ENCODE data around the gene STRN.
"Not testable (repeated sequence)": the region's sequence is repeated elsewhere in the genome, so short reads cannot be mapped to it uniquely, and the experiment has no call there.

STRN gene

GRCh38 chr2:36912695-36913094 is 53.6 kb downstream of the STRN start:
- in situ Hi-C loops (cut with MboI; ENCODE audit: low sequenced_read_pairs) = no loop called here

GRCh38 chr2:36911012-36911411 is 55.3 kb downstream of the STRN start:
- in situ Hi-C loops (cut with MboI; ENCODE audit: low sequenced_read_pairs) = no loop called here

- in situ Hi-C loops (cut with MboI; ENCODE audit: low sequenced_read_pairs) = no loop called here
These were observed 60.1 kb downstream of the STRN start for GRCh38 chr2:36906277-36906676.

GRCh38 chr2:36904636-36905035 is 61.7 kb downstream of the STRN start:
- in situ Hi-C loops (cut with MboI; ENCODE audit: low sequenced_read_pairs) = no loop called here

GRCh38 chr2:36902385-36903120 is 63.8 kb downstream of the STRN start:
- in situ Hi-C loops (cut with MboI; ENCODE audit: low sequenced_read_pairs) = no loop called here

GRCh38 chr2:36892805-36893204 is 73.5 kb downstream of the STRN start:
- in situ Hi-C loops (cut with MboI; ENCODE audit: low sequenced_read_pairs) = no loop called here

DNA sequence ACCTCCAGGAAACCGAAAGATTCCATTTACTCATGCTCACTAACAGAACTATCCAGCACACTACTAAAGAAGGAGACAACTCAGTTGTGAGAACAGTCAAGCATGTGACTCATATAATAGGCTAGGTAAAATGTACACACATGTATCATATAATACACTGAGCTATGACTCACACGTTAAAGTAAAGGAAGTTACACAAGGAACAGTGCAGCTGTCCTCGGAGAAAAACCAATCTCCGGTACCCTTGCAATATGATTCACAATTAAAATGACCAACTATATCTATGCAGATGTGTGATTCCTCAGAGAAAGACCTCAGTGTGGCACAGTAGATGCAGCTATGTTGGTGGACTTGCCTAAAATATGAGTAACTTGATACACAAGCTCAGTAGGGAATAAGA is 76.5 kb downstream of the STRN start:
- in situ Hi-C loops (cut with MboI; ENCODE audit: low sequenced_read_pairs) = no loop called here

GRCh38 chr2:36887095-36887494 is 79.2 kb downstream of the STRN start:
- in situ Hi-C loops (cut with MboI; ENCODE audit: low sequenced_read_pairs) = not testable (repeated sequence)

- in situ Hi-C loops (cut with MboI; ENCODE audit: low sequenced_read_pairs) = no loop called here
These were observed 79.7 kb downstream of the STRN start for GRCh38 chr2:36886664-36887063.

GRCh38 chr2:36885605-36886004 is 80.7 kb downstream of the STRN start:
- in situ Hi-C loops (cut with MboI; ENCODE audit: low sequenced_read_pairs) = no loop called here

- in situ Hi-C loops (cut with MboI; ENCODE audit: low sequenced_read_pairs) = no loop called here
These were observed 83.8 kb downstream of the STRN start for GRCh38 chr2:36882532-36882931.

DNA sequence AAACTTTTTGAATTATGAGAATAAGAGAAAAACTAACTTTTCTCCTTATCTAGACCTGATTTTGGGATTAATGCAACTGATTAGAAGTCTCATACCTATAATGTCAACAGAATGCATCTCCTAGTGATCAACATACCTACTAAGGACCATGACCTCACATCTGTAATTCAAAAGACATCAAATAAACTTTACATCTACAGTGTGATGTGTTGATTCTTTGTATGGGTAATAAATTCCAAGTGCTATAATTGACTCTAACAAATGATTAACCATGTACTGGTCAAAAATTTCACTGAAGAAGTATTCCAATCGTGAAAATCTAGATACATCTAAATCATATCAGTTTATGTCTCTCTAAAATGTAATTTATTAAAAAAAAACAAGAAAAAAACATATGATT is 84.5 kb downstream of the STRN start:
- in situ Hi-C loops (cut with MboI; ENCODE audit: low sequenced_read_pairs) = no loop called here

DNA sequence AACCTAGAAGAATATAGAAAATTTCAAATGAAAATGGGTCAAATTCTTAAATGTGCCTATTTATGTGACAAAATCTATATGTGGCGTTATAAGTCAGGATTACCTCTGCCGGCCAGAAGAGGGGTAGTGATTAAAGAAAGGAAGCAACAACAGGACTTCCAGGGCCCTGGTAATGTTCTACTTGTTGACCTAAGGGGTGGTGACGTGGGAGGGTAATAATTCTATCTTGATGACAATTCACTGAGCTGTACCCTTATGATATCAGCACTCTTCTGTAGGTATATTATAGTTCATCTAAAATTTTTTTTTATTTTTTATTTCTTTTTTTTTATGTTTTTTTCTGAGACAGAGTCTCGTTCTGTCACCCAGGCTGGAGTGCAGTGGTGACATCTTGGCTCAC is 87.9 kb downstream of the STRN start:
- in situ Hi-C loops (cut with MboI; ENCODE audit: low sequenced_read_pairs) = no loop called here

GRCh38 chr2:36871068-36871707 is 95.1 kb downstream of the STRN start:
- in situ Hi-C loops (cut with MboI; ENCODE audit: low sequenced_read_pairs) = no loop called here

DNA sequence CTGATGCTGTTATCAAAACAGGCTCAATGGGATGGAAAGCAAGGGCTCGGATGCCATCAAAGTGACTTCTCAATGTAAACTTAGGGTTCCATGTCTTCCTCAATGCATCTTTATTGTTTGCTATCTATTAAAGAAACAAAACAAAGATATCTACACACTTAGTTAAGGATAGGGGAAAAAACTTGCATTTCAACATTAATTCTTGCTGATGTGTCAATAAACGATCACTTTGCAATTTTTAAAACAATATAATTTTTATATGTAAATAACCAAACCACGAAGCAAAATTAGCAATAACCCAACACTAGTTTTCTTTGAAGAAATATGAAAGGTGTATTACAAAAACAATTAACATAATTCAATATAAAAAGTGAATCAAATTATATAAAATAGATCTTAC is 96.7 kb downstream of the STRN start:
- in situ Hi-C loops (cut with MboI; ENCODE audit: low sequenced_read_pairs) = no loop called here

DNA sequence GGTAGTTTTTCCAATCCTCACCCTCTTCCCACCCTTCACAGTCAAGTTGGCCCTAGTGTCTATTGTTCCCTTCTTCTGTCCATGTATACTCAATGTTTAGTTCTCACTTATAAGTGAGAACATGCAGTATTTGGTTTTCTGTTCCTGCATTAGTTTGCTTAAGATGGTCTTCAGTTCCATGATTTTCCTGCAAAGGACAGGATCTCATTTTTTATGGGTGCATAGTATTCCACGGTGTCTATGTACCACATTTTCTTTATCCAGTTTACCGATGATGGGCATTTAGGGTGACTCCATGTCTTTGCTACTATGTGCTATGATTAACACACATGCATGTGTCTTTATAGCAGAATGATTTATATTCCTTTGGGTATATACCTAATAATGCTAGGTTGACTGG is 104.4 kb downstream of the STRN start:
- in situ Hi-C loops (cut with MboI; ENCODE audit: low sequenced_read_pairs) = no loop called here

- in situ Hi-C loops (cut with MboI; ENCODE audit: low sequenced_read_pairs) = no loop called here
These were observed 107.0 kb downstream of the STRN start for GRCh38 chr2:36859366-36859792.

DNA sequence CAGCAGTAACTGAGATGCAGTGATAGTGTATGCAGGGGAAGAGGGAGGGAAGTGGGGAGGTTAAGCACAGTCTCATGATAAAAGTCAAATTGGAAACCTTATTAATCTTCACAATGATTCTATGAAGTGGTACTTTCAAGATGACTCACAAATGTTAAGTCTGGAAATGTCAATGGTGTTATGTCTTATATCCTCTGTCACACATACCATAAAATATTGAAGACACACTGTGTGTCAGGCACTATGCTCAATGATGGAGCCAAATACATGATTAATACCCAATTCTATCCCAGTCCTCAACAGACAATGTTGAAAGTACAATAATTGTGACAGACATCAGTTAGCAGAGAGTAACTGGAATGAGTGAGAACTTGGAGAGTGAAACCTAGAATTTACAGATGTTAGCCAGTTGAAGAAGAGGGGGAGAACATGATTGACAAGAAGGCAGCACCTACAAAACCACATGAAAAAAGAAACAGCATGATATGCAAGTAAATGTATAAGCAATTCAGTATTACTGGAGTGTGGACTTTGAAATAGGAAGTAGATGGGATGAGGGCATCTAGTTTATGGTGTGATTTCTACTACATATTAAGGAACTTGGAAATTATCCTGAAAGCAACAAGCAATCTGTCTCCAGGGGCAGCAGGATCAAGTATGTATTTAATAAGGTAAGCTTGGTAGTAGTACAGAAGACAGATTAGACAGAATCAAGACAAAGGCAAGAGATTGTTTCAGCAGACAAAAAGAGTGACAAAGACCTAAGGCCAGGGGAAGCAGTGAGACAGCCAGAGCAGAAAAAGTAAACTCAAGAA is 107.6 kb downstream of the STRN start:
- in situ Hi-C loops (cut with MboI; ENCODE audit: low sequenced_read_pairs) = no loop called here

DNA sequence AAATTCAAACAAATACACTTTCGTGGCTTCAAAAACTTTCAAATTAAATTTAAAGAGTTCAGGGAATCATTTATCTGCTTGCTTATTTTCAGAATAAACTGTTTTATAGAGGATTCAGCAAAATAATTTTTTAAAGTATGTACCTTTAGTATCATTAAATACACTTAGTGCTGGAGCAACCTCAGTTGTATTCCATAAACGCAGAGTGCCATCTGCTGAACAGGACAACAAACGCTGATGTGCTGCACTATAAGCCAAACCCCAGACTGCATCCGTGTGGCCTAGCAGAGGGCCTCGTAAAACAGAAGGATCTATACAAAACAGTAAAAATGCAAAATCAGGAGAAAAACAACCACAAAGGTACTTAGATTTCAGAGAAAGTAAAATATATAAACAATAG is 108.6 kb downstream of the STRN start:
- in situ Hi-C loops (cut with MboI; ENCODE audit: low sequenced_read_pairs) = no loop called here

- in situ Hi-C loops (cut with MboI; ENCODE audit: low sequenced_read_pairs) = no loop called here
These were observed 110.9 kb downstream of the STRN start for GRCh38 chr2:36855429-36855828.

DNA sequence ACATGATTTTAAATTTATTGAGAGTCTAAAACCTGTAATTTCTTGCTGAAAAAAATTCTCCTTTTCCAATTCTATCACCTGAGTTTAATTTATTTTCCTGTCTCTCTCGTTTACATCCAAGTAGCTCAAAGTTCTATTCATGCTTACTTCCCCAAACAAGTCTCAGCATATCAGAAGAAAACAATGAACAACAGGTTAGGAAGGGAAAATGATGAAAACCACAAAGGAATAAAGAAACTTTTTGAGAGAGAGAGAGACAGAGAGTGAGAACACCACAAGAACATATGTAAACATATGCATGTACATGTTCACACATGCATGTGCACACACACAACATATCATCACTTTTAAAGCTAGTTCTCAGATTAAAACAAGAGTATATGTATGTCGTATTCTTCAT is 112.1 kb downstream of the STRN start:
- in situ Hi-C loops (cut with MboI; ENCODE audit: low sequenced_read_pairs) = no loop called here

GRCh38 chr2:36849265-36849664 is 117.1 kb downstream of the STRN start:
- in situ Hi-C loops (cut with MboI; ENCODE audit: low sequenced_read_pairs) = no loop called here

All from HL-60/S4 (cell line).